Neural progenitor cell (in vitro differentiated cells): ENCODE measurements around the gene DLL4.

Source experiments
- EZH2phosphoT487 ChIP-seq: fragments of 200-600 bp; sonication (generic); IDR thresholded peaks from 2 replicates; pipeline ENCODE4 v1.6.1; 2017; ENCODE audit warnings: antibody characterized with exemption
- TF ChIP-seq, protein P1 (sequence below): fragments of 200-600 bp; sonication (generic); IDR thresholded peaks from 2 replicates; pipeline ENCODE4 v1.5.1; 2017; ENCODE audit warnings: antibody characterized with exemption, mild to moderate bottlenecking

DNA sequence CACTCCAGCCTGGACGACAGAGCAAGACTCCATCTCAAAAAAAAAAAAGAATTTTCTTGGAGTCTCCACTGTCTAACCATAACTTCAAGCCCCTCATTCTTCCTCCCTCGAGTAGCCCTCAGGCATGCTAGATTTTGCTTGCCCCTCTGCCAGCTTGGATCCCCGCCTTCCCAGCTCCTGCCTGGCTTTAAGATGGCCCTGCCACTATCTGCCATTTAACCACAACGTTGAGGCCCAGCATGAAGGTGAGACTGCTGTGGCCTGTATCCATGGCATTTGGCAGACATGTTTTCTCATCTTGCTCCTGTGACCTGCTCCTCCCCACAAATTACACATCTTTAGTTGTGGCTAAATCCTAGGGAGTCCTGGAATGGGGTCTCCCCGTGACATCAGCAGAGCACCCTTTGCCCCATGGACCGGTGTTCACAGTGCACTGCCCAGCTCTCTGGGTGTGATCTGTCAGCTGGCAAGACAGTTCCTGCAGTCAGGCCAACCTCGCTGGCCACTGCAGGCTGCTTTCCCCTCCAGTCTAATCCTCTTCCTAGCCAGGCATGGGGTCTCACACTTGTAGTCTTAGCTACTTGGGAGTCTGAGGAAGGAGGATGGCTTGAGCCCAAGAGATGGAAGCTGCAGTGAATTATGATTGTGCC lies 24.5 kb upstream of the DLL4 start:
- TF ChIP-seq, protein P1, sequence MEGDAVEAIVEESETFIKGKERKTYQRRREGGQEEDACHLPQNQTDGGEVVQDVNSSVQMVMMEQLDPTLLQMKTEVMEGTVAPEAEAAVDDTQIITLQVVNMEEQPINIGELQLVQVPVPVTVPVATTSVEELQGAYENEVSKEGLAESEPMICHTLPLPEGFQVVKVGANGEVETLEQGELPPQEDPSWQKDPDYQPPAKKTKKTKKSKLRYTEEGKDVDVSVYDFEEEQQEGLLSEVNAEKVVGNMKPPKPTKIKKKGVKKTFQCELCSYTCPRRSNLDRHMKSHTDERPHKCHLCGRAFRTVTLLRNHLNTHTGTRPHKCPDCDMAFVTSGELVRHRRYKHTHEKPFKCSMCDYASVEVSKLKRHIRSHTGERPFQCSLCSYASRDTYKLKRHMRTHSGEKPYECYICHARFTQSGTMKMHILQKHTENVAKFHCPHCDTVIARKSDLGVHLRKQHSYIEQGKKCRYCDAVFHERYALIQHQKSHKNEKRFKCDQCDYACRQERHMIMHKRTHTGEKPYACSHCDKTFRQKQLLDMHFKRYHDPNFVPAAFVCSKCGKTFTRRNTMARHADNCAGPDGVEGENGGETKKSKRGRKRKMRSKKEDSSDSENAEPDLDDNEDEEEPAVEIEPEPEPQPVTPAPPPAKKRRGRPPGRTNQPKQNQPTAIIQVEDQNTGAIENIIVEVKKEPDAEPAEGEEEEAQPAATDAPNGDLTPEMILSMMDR, result no peak
- no peak for TF ChIP-seq EZH2phosphoT487
